Neural cell (in vitro differentiated cells): ENCODE data around the gene PDZRN3. TPM values are rescaled to one million over a fixed set of nuclear protein-coding genes. Genes with fewer than 3 reads are reported as not detected.

Experiments
- H2AFZ ChIP-seq: fragments of 200-600, 300-800 bp; sonication (generic), shearing (Covaris generic); 2 replicates; pipeline ENCODE4 v1.6.0; 2014; ENCODE audit warnings: low read depth, mild to moderate bottlenecking, antibody characterized with exemption, low read length, moderate library complexity
- H3F3A ChIP-seq: fragments of 200-600 bp; shearing (Covaris generic); 2 replicates; pipeline ENCODE4 v1.6.1; 2016; ENCODE audit warnings: mild to moderate bottlenecking, moderate library complexity, mixed read lengths, antibody characterized with exemption, low read length; ENCODE audit not compliant: insufficient read depth, poor library complexity, severe bottlenecking
- H3K27ac ChIP-seq: fragments of 200-600, 300-800 bp; sonication (generic), shearing (Covaris generic); 2 replicates; pipeline ENCODE4 v1.5.1; 2014; ENCODE audit warnings: mild to moderate bottlenecking, low read length, moderate library complexity
- H3K27me3 ChIP-seq: fragments of 300-800, 200-600 bp; sonication (generic), shearing (Covaris generic); 2 replicates; pipeline ENCODE4 v1.6.0; 2014; ENCODE audit warnings: mild to moderate bottlenecking, low read depth, low read length, moderate library complexity; ENCODE audit not compliant: insufficient read depth
- H3K36me3 ChIP-seq: fragments of 300-800, 200-600 bp; sonication (generic), shearing (Covaris generic); 2 replicates; pipeline ENCODE4 v1.5.1; 2014; ENCODE audit warnings: mild to moderate bottlenecking, antibody characterized with exemption, low read length, moderate library complexity; ENCODE audit not compliant: insufficient read depth
- H3K4me2 ChIP-seq: fragments of 300-800, 200-600 bp; sonication (generic), shearing (Covaris generic); 2 replicates; pipeline ENCODE4 v1.6.0; 2014; ENCODE audit warnings: mild to moderate bottlenecking, low read length
- H3K4me3 ChIP-seq: fragments of 300-800, 200-600 bp; sonication (generic), shearing (Covaris generic); 2 replicates; pipeline ENCODE4 v1.5.1; 2014; ENCODE audit warnings: mild to moderate bottlenecking, low read length, moderate library complexity
- H3K79me2 ChIP-seq: fragments of 200-600 bp; shearing (Covaris generic); replicated peaks from 2 replicates; pipeline ENCODE4 v1.6.0; 2014; ENCODE audit warnings: mild to moderate bottlenecking, low read length, moderate library complexity; ENCODE audit not compliant: insufficient read depth
- H3K9ac ChIP-seq: fragments of 300-800, 200-600 bp; sonication (generic), shearing (Covaris generic); 2 replicates; pipeline ENCODE4 v1.6.1; 2016; ENCODE audit warnings: mild to moderate bottlenecking, low read length, mixed read lengths
- H3K9me2 ChIP-seq: fragments of 200-600 bp; shearing (Covaris generic); 2 replicates; pipeline ENCODE4 v1.6.1; 2016; ENCODE audit warnings: mild to moderate bottlenecking, low read length, mixed read lengths; ENCODE audit not compliant: insufficient read depth
- H3K9me3 ChIP-seq: fragments of 200-600, 300-800 bp; sonication (generic), shearing (Covaris generic); 2 replicates; pipeline ENCODE4 v1.6.1; 2016; ENCODE audit warnings: mild to moderate bottlenecking, mixed run types, low read length, moderate library complexity, mixed read lengths
- H4K20me1 ChIP-seq: fragments of 200-600 bp; shearing (Covaris generic); 2 replicates; pipeline ENCODE4 v1.6.1; 2016; ENCODE audit warnings: mild to moderate bottlenecking, mixed run types; ENCODE audit not compliant: insufficient read depth
- CTCF ChIP-seq: fragments of 450-650 bp; IDR thresholded peaks from 2 replicates; pipeline ENCODE4 v1.5.1; 2014; ENCODE audit warnings: antibody characterized with exemption, mild to moderate bottlenecking, moderate library complexity; ENCODE audit not compliant: poor library complexity, severe bottlenecking
- EP300 ChIP-seq: fragments of 450-650 bp; conservative IDR thresholded peaks from 2 replicates; pipeline ENCODE4 v1.6.1; 2014; ENCODE audit warnings: antibody characterized with exemption, mild to moderate bottlenecking, moderate library complexity; ENCODE audit not compliant: poor library complexity, severe bottlenecking
- EZH2 ChIP-seq: fragments of 200-600, 300-800 bp; shearing (Covaris generic), sonication (generic); IDR thresholded peaks from 2 replicates; pipeline ENCODE4 v1.6.1; 2014; ENCODE audit warnings: antibody characterized with exemption, low read length, borderline replicate concordance, mild to moderate bottlenecking; ENCODE audit not compliant: insufficient read depth, poor library complexity, severe bottlenecking
- MXI1 ChIP-seq: fragments of 450-650 bp; conservative IDR thresholded peaks from 2 replicates; pipeline ENCODE4 v1.6.1; 2014; ENCODE audit warnings: antibody characterized with exemption, mild to moderate bottlenecking; ENCODE audit not compliant: poor library complexity, severe bottlenecking
- POLR2AphosphoS5 ChIP-seq: IDR thresholded peaks from 2 replicates; pipeline ENCODE4 v1.6.1; 2012
- RAD21 ChIP-seq: fragments of 450-650 bp; conservative IDR thresholded peaks from 2 replicates; pipeline ENCODE4 v1.6.1; 2014; ENCODE audit warnings: antibody characterized with exemption, mild to moderate bottlenecking, moderate library complexity
- SMC3 ChIP-seq: fragments of 450-650 bp; conservative IDR thresholded peaks from 2 replicates; pipeline ENCODE4 v1.6.1; 2014; ENCODE audit warnings: antibody characterized with exemption, mild to moderate bottlenecking, moderate library complexity; ENCODE audit not compliant: poor library complexity
- TAF1 ChIP-seq: IDR thresholded peaks from 2 replicates; pipeline ENCODE4 v1.6.1; 2012; ENCODE audit warnings: low read depth
- polyA plus RNA-seq: library from polyadenylated mRNA; depleted of rRNA; stranded (reverse); fragments of >200 nt; gene quantifications from 2 replicates; pipeline ENCODE4 v1.2.3, GENCODE V29; 2014
- TF ChIP-seq, protein P1 (sequence below): IDR thresholded peaks from 2 replicates; pipeline ENCODE4 v1.6.1; 2012; ENCODE audit warnings: borderline replicate concordance

Gene PDZRN3
- polyA plus RNA-seq, 1 donor from 2014 or later, result 1.1 TPM

DNA sequence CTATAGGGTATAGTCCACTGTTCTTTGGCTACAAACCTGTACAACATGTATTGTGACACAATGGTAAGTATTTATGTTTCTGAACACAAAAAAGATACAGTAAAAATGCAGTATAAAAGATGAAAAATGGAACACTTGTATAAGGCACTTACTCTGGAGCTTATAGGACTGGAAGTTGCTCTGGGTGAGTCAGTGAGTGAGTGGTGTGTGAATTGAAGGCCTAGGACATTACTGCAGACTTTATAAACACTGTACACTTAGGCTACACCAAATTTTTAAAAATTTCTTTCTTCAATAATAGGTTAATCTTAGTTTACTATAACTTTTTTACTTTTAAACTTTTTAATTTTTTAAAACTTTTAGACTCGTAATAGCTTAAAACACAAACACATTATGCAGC lies 10.5 kb upstream of the PDZRN3 start:
- no peak overlapping the region for H2AFZ ChIP-seq
- H3K27me3 ChIP-seq, result no peaks in the 10 kb centered on the region
- H3K9ac ChIP-seq, result no peak overlapping the region
- no peaks in the 10 kb centered on the region for H3K9me2 ChIP-seq
- no peaks in the 10 kb centered on the region for H4K20me1 ChIP-seq
- no peaks in the 10 kb centered on the region for H3K9me3 ChIP-seq
- no peak overlapping the region for H3K27ac ChIP-seq
- H3F3A ChIP-seq, result no peaks in the 10 kb centered on the region
- no peaks in the 10 kb centered on the region for H3K79me2 ChIP-seq
- no peak overlapping the region for H3K4me3 ChIP-seq
- no peak overlapping the region for H3K4me2 ChIP-seq
- TF ChIP-seq EP300, result no peak
- TF ChIP-seq SMC3, result no peak
- TF ChIP-seq RAD21, result no peak
- TF ChIP-seq, protein P1, sequence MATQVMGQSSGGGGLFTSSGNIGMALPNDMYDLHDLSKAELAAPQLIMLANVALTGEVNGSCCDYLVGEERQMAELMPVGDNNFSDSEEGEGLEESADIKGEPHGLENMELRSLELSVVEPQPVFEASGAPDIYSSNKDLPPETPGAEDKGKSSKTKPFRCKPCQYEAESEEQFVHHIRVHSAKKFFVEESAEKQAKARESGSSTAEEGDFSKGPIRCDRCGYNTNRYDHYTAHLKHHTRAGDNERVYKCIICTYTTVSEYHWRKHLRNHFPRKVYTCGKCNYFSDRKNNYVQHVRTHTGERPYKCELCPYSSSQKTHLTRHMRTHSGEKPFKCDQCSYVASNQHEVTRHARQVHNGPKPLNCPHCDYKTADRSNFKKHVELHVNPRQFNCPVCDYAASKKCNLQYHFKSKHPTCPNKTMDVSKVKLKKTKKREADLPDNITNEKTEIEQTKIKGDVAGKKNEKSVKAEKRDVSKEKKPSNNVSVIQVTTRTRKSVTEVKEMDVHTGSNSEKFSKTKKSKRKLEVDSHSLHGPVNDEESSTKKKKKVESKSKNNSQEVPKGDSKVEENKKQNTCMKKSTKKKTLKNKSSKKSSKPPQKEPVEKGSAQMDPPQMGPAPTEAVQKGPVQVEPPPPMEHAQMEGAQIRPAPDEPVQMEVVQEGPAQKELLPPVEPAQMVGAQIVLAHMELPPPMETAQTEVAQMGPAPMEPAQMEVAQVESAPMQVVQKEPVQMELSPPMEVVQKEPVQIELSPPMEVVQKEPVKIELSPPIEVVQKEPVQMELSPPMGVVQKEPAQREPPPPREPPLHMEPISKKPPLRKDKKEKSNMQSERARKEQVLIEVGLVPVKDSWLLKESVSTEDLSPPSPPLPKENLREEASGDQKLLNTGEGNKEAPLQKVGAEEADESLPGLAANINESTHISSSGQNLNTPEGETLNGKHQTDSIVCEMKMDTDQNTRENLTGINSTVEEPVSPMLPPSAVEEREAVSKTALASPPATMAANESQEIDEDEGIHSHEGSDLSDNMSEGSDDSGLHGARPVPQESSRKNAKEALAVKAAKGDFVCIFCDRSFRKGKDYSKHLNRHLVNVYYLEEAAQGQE, result no peak
- no peak for TF ChIP-seq CTCF
- no peak for TF ChIP-seq TAF1
- TF ChIP-seq POLR2AphosphoS5, result no peak
- TF ChIP-seq MXI1, result no peak
- no peak for TF ChIP-seq EZH2
- no peaks in the 10 kb centered on the region for H3K36me3 ChIP-seq

- Histone ChIP-seq H3K27me3 (no peaks in the 10 kb centered on the region), H2AFZ (no peak overlapping the region), H3K79me2 (no peaks in the 10 kb centered on the region), H3K4me3 (no peak overlapping the region), H3K9me2 (no peaks in the 10 kb centered on the region), H3K36me3 (no peaks in the 10 kb centered on the region), H4K20me1 (no peaks in the 10 kb centered on the region), H3K4me2 (no peak overlapping the region), H3K27ac (no peak overlapping the region), H3K9me3 (no peaks in the 10 kb centered on the region), H3F3A (no peaks in the 10 kb centered on the region), H3K9ac (no peak overlapping the region)
- no peak for TF ChIP-seq TAF1
- TF ChIP-seq, protein P1, result no peak
- no peak for TF ChIP-seq EP300
- TF ChIP-seq POLR2AphosphoS5, result no peak
- TF ChIP-seq CTCF, result no peak
- TF ChIP-seq RAD21, result no peak
- no peak for TF ChIP-seq SMC3
- no peak for TF ChIP-seq EZH2
- TF ChIP-seq MXI1, result no peak
Observed at GRCh38 chr3:73633916-73634344, 9.2 kb upstream of the PDZRN3 start.
